ENCODE results near the gene ASTN1. TPM values are rescaled to one million over a fixed set of nuclear protein-coding genes. Genes with fewer than 3 reads are reported as not detected.

The ASTN1 gene
- total RNA-seq, 6 experiments from 2014 or later, result not detected

DNA sequence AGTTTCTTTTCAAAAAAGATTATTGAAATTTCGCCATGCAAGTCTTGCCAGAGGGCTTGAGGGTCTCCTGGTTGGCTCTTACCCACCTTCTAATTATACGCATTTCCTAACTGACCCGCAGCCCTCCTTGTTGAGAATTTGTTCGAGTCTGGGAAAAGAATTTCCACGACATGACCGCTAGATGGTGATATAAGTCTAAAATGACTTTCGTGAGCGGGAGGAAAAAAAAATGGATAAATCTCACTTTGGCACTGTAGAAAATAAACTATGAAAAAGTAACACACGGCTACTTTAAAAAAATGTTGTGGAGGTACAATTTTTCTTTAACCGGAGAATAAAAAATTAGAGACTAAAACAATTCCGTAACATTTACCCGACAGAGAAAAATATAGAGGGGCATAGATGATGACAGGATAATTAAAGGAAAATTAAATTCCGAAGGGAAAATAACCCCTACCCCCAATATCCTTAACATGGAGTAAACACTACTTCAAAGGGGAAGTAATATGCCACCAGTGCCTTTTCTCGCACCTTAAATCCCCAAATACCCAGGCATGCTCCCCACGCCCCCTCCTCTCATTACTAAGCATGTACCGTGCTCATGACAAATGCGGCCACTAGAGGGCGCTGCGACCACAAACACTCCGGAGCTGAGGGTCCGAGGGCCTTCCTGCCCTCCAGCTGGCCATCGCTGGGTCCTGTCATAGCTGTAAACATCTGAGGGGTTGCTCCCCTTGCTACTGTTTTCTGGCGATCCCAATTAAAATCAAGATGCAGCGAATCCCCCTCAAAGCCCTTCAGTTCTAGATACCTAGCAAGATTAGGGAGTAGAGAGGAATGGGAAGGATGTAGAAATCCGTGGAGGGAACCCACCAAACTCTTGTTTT lies 266.9 kb downstream of the ASTN1 start:
- H3K27me3 Mint-ChIP-seq (ENCODE audit: insufficient read depth), result peaks cover 11% of the 10 kb centered on the region
- TF ChIP-seq, protein P1, sequence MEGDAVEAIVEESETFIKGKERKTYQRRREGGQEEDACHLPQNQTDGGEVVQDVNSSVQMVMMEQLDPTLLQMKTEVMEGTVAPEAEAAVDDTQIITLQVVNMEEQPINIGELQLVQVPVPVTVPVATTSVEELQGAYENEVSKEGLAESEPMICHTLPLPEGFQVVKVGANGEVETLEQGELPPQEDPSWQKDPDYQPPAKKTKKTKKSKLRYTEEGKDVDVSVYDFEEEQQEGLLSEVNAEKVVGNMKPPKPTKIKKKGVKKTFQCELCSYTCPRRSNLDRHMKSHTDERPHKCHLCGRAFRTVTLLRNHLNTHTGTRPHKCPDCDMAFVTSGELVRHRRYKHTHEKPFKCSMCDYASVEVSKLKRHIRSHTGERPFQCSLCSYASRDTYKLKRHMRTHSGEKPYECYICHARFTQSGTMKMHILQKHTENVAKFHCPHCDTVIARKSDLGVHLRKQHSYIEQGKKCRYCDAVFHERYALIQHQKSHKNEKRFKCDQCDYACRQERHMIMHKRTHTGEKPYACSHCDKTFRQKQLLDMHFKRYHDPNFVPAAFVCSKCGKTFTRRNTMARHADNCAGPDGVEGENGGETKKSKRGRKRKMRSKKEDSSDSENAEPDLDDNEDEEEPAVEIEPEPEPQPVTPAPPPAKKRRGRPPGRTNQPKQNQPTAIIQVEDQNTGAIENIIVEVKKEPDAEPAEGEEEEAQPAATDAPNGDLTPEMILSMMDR (IDR thresholded peaks at IDR 0.05), result peak; percentile 96
- H3K27ac Mint-ChIP-seq, result no peak overlapping the region
- no peaks in the 10 kb centered on the region for H3K9me3 Mint-ChIP-seq
- no peaks in the 10 kb centered on the region for H3K36me3 Mint-ChIP-seq (ENCODE audit: low read depth)
- DNase-seq, result peak; percentile 51
- H3K4me1 Mint-ChIP-seq (ENCODE audit: low read depth), result peaks cover 10% of the 10 kb centered on the region
- peak overlapping the region; percentile 76 for H3K4me3 Mint-ChIP-seq

DNA sequence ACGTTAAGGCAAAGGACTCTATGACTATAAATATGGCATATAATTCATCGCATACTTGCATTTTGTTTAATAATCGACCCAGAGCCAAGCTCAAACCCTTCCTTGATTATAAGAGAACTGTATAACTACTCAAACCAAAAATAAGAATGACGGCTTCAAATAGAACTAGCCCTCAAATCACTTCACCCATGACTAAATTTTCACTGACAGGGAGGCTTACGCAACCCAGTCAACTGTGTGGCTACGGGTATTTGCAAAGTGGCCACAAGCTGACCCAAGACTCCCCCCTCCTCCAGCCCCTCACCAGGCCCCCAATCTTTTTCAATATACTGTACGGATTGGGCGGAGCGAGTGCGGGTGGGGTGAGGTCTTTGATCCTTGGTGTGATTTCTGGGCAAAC lies 268.3 kb downstream of the ASTN1 start:
- Mint-ChIP-seq H3K27ac (no peak overlapping the region), H3K4me3 (no peak overlapping the region), H3K36me3 (ENCODE audit: low read depth) (no peaks in the 10 kb centered on the region), H3K27me3 (ENCODE audit: insufficient read depth) (peaks cover 15% of the 10 kb centered on the region), H3K9me3 (no peaks in the 10 kb centered on the region), H3K4me1 (ENCODE audit: low read depth) (peaks cover 10% of the 10 kb centered on the region)
- DNase-seq, result no peak
- TF ChIP-seq, protein P1 (IDR thresholded peaks at IDR 0.05), result no peak

DNA sequence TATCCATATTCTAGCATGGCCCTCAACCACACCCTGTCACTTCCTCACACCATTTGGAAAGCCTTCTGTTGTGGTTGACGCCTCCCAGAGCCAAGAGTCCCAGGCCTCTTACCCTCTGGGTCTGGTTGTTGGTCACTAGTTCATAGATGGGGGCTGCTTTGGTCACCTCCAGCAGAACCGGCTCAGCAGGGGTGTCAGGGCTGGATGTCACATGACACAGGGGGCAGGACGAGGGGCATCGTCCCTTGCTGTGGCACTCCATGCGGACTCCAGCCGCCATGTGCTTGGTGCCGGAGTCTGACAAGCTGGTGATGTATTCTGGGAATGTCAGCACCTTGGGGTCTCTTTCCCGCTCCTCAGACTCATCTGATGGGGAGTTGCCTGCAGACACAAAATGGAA lies 270.1 kb downstream of the ASTN1 start:
- no peak overlapping the region for H3K27ac Mint-ChIP-seq
- TF ChIP-seq, protein P1 (IDR thresholded peaks at IDR 0.05), result no peak
- no peaks in the 10 kb centered on the region for H3K36me3 Mint-ChIP-seq (ENCODE audit: low read depth)
- H3K4me1 Mint-ChIP-seq (ENCODE audit: low read depth), result peaks cover 10% of the 10 kb centered on the region
- no peak for DNase-seq
- H3K27me3 Mint-ChIP-seq (ENCODE audit: insufficient read depth), result peaks cover 11% of the 10 kb centered on the region
- no peaks in the 10 kb centered on the region; the same call in 1 of the 2 replicates for H3K9me3 Mint-ChIP-seq
- H3K4me3 Mint-ChIP-seq, result no peak overlapping the region

DNA sequence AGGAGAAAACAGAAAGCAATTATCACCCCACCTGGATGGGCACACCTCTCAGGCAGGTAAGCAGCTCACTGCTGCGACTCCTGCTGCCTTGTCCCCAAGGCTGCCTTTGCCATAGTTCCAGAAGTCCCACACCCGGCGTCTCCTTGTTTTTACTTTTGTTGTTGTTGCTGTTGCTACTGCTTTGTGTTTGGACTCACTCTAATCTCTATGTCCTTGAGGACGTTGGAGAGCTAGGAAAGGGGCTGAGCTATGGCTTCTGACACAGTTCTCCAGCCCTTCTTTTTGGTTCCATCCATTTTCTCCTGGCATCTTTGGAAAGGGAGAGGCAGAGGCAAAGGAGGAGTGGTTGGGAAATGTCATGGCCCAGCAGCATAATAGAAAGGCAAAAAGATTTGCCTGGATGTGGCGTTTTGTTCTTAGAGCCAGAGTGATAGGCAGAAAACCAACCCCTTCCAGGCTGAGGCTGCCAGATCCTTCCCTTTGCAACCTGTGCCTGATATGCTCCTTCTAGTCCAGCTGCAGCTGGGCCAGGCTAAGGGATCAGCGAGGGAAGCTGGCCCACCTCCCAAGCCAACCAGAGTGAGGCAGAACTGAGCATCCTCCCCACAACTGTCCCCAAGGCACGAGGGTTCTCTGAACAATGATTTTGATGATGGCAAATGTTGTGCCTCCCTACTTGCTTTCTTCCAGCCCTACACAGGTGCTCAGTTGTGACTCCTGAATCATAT lies 270.7 kb downstream of the ASTN1 start:
- Mint-ChIP-seq H3K9me3 (no peaks in the 10 kb centered on the region; the same call in 1 of the 2 replicates), H3K4me3 (no peak overlapping the region), H3K27ac (no peak overlapping the region), H3K27me3 (ENCODE audit: insufficient read depth) (peaks cover 11% of the 10 kb centered on the region), H3K36me3 (ENCODE audit: low read depth) (no peaks in the 10 kb centered on the region), H3K4me1 (ENCODE audit: low read depth) (peaks cover 10% of the 10 kb centered on the region)
- TF ChIP-seq, protein P1 (IDR thresholded peaks at IDR 0.05), result no peak
- no peak for DNase-seq

DNA sequence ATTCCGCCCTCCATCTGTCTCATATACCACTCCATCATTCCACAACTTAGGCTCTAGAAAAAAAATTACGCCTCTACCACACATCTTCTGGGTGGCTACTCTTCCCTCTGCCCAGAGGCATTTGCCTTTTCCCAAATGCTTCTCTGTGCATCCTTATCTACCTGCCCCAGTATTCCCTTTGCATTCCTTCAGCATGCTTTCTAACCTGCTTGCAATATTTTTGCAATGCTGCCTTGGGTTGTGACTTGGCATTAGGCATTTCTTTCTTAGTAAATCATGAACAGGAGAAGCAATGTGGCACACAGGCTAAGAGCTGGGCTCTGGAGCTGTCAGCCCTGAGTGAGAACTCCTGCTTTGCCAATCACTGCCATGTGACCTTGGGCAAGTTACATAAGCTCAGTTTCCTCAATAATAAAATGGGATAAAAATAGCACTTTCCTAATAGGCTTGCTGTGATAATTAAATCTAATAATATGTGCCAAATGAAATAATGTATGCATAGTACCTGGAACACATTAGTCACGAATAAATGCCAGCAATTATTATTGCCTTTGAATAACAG lies 276.0 kb downstream of the ASTN1 start:
- no peaks in the 10 kb centered on the region for H3K36me3 Mint-ChIP-seq (ENCODE audit: low read depth)
- DNase-seq, result no peak
- no peak overlapping the region for H3K4me3 Mint-ChIP-seq
- peaks cover 6% of the 10 kb centered on the region for H3K27me3 Mint-ChIP-seq (ENCODE audit: insufficient read depth)
- no peaks in the 10 kb centered on the region; the same call in 1 of the 2 replicates for H3K9me3 Mint-ChIP-seq
- TF ChIP-seq, protein P1 (IDR thresholded peaks at IDR 0.05), result no peak
- H3K4me1 Mint-ChIP-seq (ENCODE audit: low read depth), result no peaks in the 10 kb centered on the region
- no peak overlapping the region for H3K27ac Mint-ChIP-seq

Measured in HFFc6 (cell line).